HFFc6 (cell line): ENCODE measurements around the gene RASGEF1B. TPM values are rescaled to one million over a fixed set of nuclear protein-coding genes. Genes with fewer than 3 reads are reported as not detected.

ENCODE experiments used
- DNase-seq: peaks from one replicate; pipeline ENCODE4 v3.0.0-alpha.2; 2018
- H3K27ac Mint-ChIP-seq: 2 replicates; pipeline ENCODE4 v1.8.0; 2020; ENCODE audit warnings: mild to moderate bottlenecking, mixed read lengths
- H3K27me3 Mint-ChIP-seq: 2 replicates; pipeline ENCODE4 v1.8.0; 2021; ENCODE audit warnings: mild to moderate bottlenecking, moderate library complexity, mixed read lengths; ENCODE audit not compliant: insufficient read depth
- H3K36me3 Mint-ChIP-seq: 2 replicates; pipeline ENCODE4 v1.8.0; 2021; ENCODE audit warnings: low read depth, mixed read lengths
- H3K4me1 Mint-ChIP-seq: 2 replicates; pipeline ENCODE4 v1.8.0; 2020; ENCODE audit warnings: low read depth, mixed read lengths
- H3K4me3 Mint-ChIP-seq: 2 replicates; pipeline ENCODE4 v1.8.0; 2020; ENCODE audit warnings: mild to moderate bottlenecking, moderate library complexity, mixed read lengths
- H3K9me3 Mint-ChIP-seq: 2 replicates; pipeline ENCODE4 v1.8.0; 2020; ENCODE audit warnings: mild to moderate bottlenecking, mixed read lengths
- CTCF ChIP-seq: fragments of 200-600 bp; sonication (generic); IDR thresholded peaks from 2 replicates; pipeline ENCODE4 v1.5.0; 2021; ENCODE audit warnings: antibody characterized with exemption, mild to moderate bottlenecking
- total RNA-seq, 6 experiments: library from RNA; stranded (reverse); fragmentation: NEBNext Ultra II Directional; extraction: Animal tissue kit (Norgen Biotek cat#: 25700); gene quantifications; 2 replicates in 1 of 6; 3 replicates in 5 of 6; pipeline ENCODE4 v1.2.3, GENCODE V29; 2021

The RASGEF1B gene
- total RNA-seq, 6 experiments from 2014 or later: not detected

GRCh38 chr4:81404741-81405140, 67.0 kb downstream of the RASGEF1B start:
- H3K4me3 Mint-ChIP-seq: no peak overlapping the region
- no peaks in the 10 kb centered on the region for H3K36me3 Mint-ChIP-seq
- peaks cover 5% of the 10 kb centered on the region for H3K27me3 Mint-ChIP-seq
- no peaks in the 10 kb centered on the region for H3K9me3 Mint-ChIP-seq
- peaks cover 9% of the 10 kb centered on the region; the same call in 1 of the 2 replicates for H3K4me1 Mint-ChIP-seq
- no peak for DNase-seq
- H3K27ac Mint-ChIP-seq: no peak overlapping the region
- no peak for TF ChIP-seq CTCF

GRCh38 chr4:81404294-81404693, 67.4 kb downstream of the RASGEF1B start:
- H3K4me1 Mint-ChIP-seq: peaks cover 9% of the 10 kb centered on the region; the same call in 1 of the 2 replicates
- no peak overlapping the region for H3K4me3 Mint-ChIP-seq
- no peaks in the 10 kb centered on the region for H3K9me3 Mint-ChIP-seq
- no peak for TF ChIP-seq CTCF
- no peaks in the 10 kb centered on the region for H3K36me3 Mint-ChIP-seq
- no peak overlapping the region for H3K27ac Mint-ChIP-seq
- H3K27me3 Mint-ChIP-seq: peaks cover 5% of the 10 kb centered on the region
- DNase-seq: no peak

GRCh38 chr4:81399306-81400086, 72.2 kb downstream of the RASGEF1B start:
- Mint-ChIP-seq H3K36me3 (no peaks in the 10 kb centered on the region), H3K4me1 (no peaks in the 10 kb centered on the region), H3K27ac (no peak overlapping the region), H3K9me3 (no peaks in the 10 kb centered on the region), H3K4me3 (no peak overlapping the region), H3K27me3 (peaks cover 5% of the 10 kb centered on the region)
- no peak for DNase-seq
- no peak for TF ChIP-seq CTCF

DNA sequence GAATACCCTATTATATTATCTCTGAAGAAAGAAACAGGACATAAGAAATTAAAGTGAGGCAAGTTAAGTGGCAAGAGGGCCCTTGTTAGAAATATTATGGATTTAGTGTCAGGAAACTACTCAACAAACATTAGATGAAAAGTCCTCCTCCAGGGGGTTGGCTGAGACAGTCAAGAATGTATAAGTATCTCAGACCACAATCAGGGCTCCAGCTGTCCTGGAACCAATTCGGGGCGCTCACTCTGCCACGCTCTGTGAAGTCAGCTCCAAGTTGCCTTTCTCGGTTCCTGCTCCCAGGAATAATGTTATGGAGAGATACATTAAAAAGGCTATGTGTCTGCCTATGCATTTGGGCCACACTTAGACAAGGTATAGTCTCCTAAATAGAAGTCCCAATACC, 73.3 kb downstream of the RASGEF1B start:
- no peak for DNase-seq
- Mint-ChIP-seq H3K9me3 (no peaks in the 10 kb centered on the region), H3K27me3 (peaks cover 5% of the 10 kb centered on the region), H3K36me3 (no peaks in the 10 kb centered on the region), H3K4me1 (no peaks in the 10 kb centered on the region), H3K4me3 (no peak overlapping the region), H3K27ac (no peak overlapping the region)
- no peak for TF ChIP-seq CTCF

DNA sequence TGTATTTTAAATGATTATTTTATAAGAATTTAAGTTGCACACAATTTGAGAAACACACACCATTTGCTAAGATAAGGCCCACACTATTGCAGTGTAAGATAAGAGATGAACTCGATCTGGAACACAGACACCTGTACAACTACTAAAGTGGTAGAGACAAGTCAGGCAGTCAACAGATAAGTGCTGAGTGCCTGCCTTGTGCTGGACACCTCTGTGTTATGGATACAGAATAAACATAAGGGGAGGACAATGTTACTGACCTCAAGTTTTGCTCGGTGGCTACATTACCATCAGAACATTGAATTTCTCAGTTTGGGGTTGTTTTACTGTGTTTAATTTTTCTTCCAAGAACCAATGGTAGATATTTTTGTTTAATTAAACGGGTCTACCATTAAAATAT, 74.1 kb downstream of the RASGEF1B start:
- peaks cover 4% of the 10 kb centered on the region for H3K27me3 Mint-ChIP-seq
- H3K4me3 Mint-ChIP-seq: no peak overlapping the region
- H3K36me3 Mint-ChIP-seq: no peaks in the 10 kb centered on the region
- H3K27ac Mint-ChIP-seq: no peak overlapping the region
- TF ChIP-seq CTCF: no peak
- H3K4me1 Mint-ChIP-seq: no peaks in the 10 kb centered on the region
- no peaks in the 10 kb centered on the region for H3K9me3 Mint-ChIP-seq
- DNase-seq: no peak
